H9 (cell line): ENCODE measurements around the gene SPAG6. TPM values are rescaled to one million over a fixed set of nuclear protein-coding genes. Genes with fewer than 3 reads are reported as not detected.

Source experiments
- DNase-seq: peaks from one replicate; pipeline ENCODE4 v3.0.0-alpha.2; 2017
- H2AFZ ChIP-seq: one replicate; pipeline ENCODE4 v1.6.1; 2013; ENCODE audit warnings: mild to moderate bottlenecking, low read length, control low read depth, moderate library complexity
- H2AK5ac ChIP-seq: 2 replicates; pipeline ENCODE4 v1.6.1; 2013; ENCODE audit warnings: low read length, control low read depth, mixed read lengths; ENCODE audit not compliant: insufficient read length
- H2BK120ac ChIP-seq: one replicate; pipeline ENCODE4 v1.6.1; 2013; ENCODE audit warnings: low read depth, mild to moderate bottlenecking, low read length, control low read depth, inconsistent platforms; ENCODE audit not compliant: poor library complexity, severe bottlenecking
- H2BK12ac ChIP-seq: 2 replicates; pipeline ENCODE4 v1.6.1; 2013; ENCODE audit warnings: low read length, control low read depth, mixed read lengths, low read depth; ENCODE audit not compliant: insufficient read length
- H2BK15ac ChIP-seq: 2 replicates; pipeline ENCODE4 v1.6.1; 2013; ENCODE audit warnings: low read depth, low read length, control low read depth
- H2BK20ac ChIP-seq: one replicate; pipeline ENCODE4 v1.6.1; 2013; ENCODE audit warnings: low read depth, mild to moderate bottlenecking, low read length, control low read depth, inconsistent platforms; ENCODE audit not compliant: poor library complexity, severe bottlenecking
- H2BK5ac ChIP-seq: 2 replicates; pipeline ENCODE4 v1.6.1; 2013; ENCODE audit warnings: low read length, control low read depth, mixed read lengths; ENCODE audit not compliant: insufficient read length
- H3K14ac ChIP-seq: 2 replicates; pipeline ENCODE4 v1.6.1; 2013; ENCODE audit warnings: low read length, control low read depth; ENCODE audit not compliant: insufficient read depth
- H3K18ac ChIP-seq: 2 replicates; pipeline ENCODE4 v1.6.1; 2013; ENCODE audit warnings: low read depth, mild to moderate bottlenecking, mixed read lengths, low read length, control low read depth; ENCODE audit not compliant: insufficient read length
- H3K23ac ChIP-seq: 2 replicates; pipeline ENCODE4 v1.6.1; 2013; ENCODE audit warnings: low read length, control low read depth, mixed read lengths, low read depth; ENCODE audit not compliant: insufficient read length
- H3K23me2 ChIP-seq: 2 replicates; pipeline ENCODE4 v1.6.1; 2013; ENCODE audit warnings: low read depth, mild to moderate bottlenecking, mixed read lengths, low read length, control low read depth; ENCODE audit not compliant: insufficient read length, poor library complexity, severe bottlenecking
- H3K27ac ChIP-seq: 2 replicates; pipeline ENCODE4 v1.5.1; 2013; ENCODE audit warnings: low read length, control low read depth, mixed read lengths, low read depth; ENCODE audit not compliant: insufficient read length
- H3K27me3 ChIP-seq: 2 replicates; pipeline ENCODE4 v1.6.1; 2013; ENCODE audit warnings: low read length, control low read depth, inconsistent platforms; ENCODE audit not compliant: insufficient read depth
- H3K4ac ChIP-seq: 2 replicates; pipeline ENCODE4 v1.6.1; 2013; ENCODE audit warnings: low read depth, mild to moderate bottlenecking, control low read depth, inconsistent platforms, low read length, moderate library complexity
- H3K4me1 ChIP-seq: 2 replicates; pipeline ENCODE4 v1.6.1; 2013; ENCODE audit warnings: low read length, control low read depth, inconsistent platforms; ENCODE audit not compliant: insufficient read depth
- H3K4me2 ChIP-seq: 2 replicates; pipeline ENCODE4 v1.6.1; 2013; ENCODE audit warnings: low read length, control low read depth, mixed read lengths; ENCODE audit not compliant: insufficient read length, insufficient read depth
- H3K56ac ChIP-seq: 2 replicates; pipeline ENCODE4 v1.6.1; 2013; ENCODE audit warnings: low read depth, mild to moderate bottlenecking, mixed read lengths, low read length, control low read depth; ENCODE audit not compliant: insufficient read length
- H3K79me1 ChIP-seq: 2 replicates; pipeline ENCODE4 v1.6.1; 2013; ENCODE audit warnings: low read depth, mild to moderate bottlenecking, moderate library complexity, low read length, control low read depth, inconsistent platforms; ENCODE audit not compliant: insufficient read depth, poor library complexity, severe bottlenecking
- H3K79me2 ChIP-seq: 2 replicates; pipeline ENCODE4 v1.6.1; 2013; ENCODE audit warnings: low read length, control low read depth, inconsistent platforms; ENCODE audit not compliant: insufficient read depth
- H3K9ac ChIP-seq: 2 replicates; pipeline ENCODE4 v1.6.1; 2013; ENCODE audit warnings: low read length, control low read depth, mixed read lengths; ENCODE audit not compliant: insufficient read length; ENCODE audit errors: extremely low read depth
- H3K9me3 ChIP-seq: one replicate; pipeline ENCODE4 v1.6.1; 2013; ENCODE audit warnings: low read depth, low read length, inconsistent platforms; ENCODE audit not compliant: control insufficient read depth
- H3T11ph ChIP-seq: one replicate; pipeline ENCODE4 v1.6.1; 2013; ENCODE audit warnings: mild to moderate bottlenecking, low read length, control low read depth, inconsistent platforms
- H4K20me1 ChIP-seq: one replicate; pipeline ENCODE4 v1.6.1; 2013; ENCODE audit not compliant: control insufficient read depth, insufficient read length, insufficient read depth
- H4K5ac ChIP-seq: 2 replicates; pipeline ENCODE4 v1.6.1; 2013; ENCODE audit warnings: low read depth, mild to moderate bottlenecking, mixed read lengths, low read length, control low read depth; ENCODE audit not compliant: insufficient read length
- H4K8ac ChIP-seq: replicated peaks from 2 replicates; pipeline ENCODE4 v1.6.1; 2013; ENCODE audit warnings: low read length, control low read depth, mixed read lengths, low read depth; ENCODE audit not compliant: insufficient read length
- H4K91ac ChIP-seq: 2 replicates; pipeline ENCODE4 v1.6.1; 2013; ENCODE audit warnings: low read depth, mild to moderate bottlenecking, moderate library complexity, mixed read lengths, low read length, control low read depth; ENCODE audit not compliant: insufficient read length
- H3K27ac Mint-ChIP-seq, 3 experiments: 2 replicates in 2 of 3; 3 replicates in 1 of 3; pipeline ENCODE4 v1.8.0; 2020 to 2021; ENCODE audit warnings: mixed read lengths in 3 of 3, mild to moderate bottlenecking in 1 of 3, moderate library complexity in 1 of 3
- H3K27me3 Mint-ChIP-seq: 2 replicates; pipeline ENCODE4 v1.8.0; 2021; ENCODE audit warnings: low read depth, mild to moderate bottlenecking, moderate library complexity, mixed read lengths
- H3K36me3 Mint-ChIP-seq, 3 experiments: 2 replicates in 2 of 3; 3 replicates in 1 of 3; pipeline ENCODE4 v1.8.0; 2020 to 2021; ENCODE audit warnings: low read depth in 3 of 3, mixed read lengths in 3 of 3; ENCODE audit not compliant: insufficient read depth in 1 of 3
- H3K4me1 Mint-ChIP-seq, 2 experiments: 2 replicates each; pipeline ENCODE4 v1.8.0; 2020; ENCODE audit warnings: mixed read lengths in 2 of 2
- H3K4me3 Mint-ChIP-seq, 2 experiments: 2 replicates in 1 of 2; 3 replicates in 1 of 2; pipeline ENCODE4 v1.8.0; 2020 to 2021; ENCODE audit warnings: mild to moderate bottlenecking in 2 of 2, mixed read lengths in 2 of 2, moderate library complexity in 1 of 2
- H3K9me3 Mint-ChIP-seq, 2 experiments: 2 replicates in 1 of 2; 3 replicates in 1 of 2; pipeline ENCODE4 v1.8.0; 2020; ENCODE audit warnings: mild to moderate bottlenecking in 2 of 2, mixed read lengths in 2 of 2, moderate library complexity in 1 of 2
- CTCF ChIP-seq: fragments of 200-600 bp; sonication (generic); conservative IDR thresholded peaks from 3 replicates; pipeline ENCODE4 v1.8.0; 2021; ENCODE audit warnings: antibody characterized with exemption, mild to moderate bottlenecking
- WGBS: extraction: QIAGEN DNeasy Blood & Tissue Kit; methylation state at CpG from one replicate; pipeline ENCODE4 v1.1.7; 2013; ENCODE audit warnings: missing lambda C conversion rate, low lambda C conversion rate, mixed read lengths; ENCODE audit not compliant: insufficient read length; ENCODE audit errors: extremely low coverage; 5-methylcytosine and 5-hydroxymethylcytosine counted together
- total RNA-seq: library from RNA; stranded (reverse); gene quantifications from 2 replicates; pipeline ENCODE4 v1.2.1, GENCODE V29; 2021

SPAG6 gene
- total RNA-seq, 1 experiment from 2014 or later, result 0.24 TPM

GRCh38 chr10:22372917-22373316 lies 27.6 kb downstream of the SPAG6 start:
- no peaks in the 10 kb centered on the region for H3K4me1 Mint-ChIP-seq
- H2BK12ac ChIP-seq, result no peak overlapping the region
- no peaks in the 10 kb centered on the region for H3K27me3 ChIP-seq
- no peaks in the 10 kb centered on the region for H3K4me1 ChIP-seq
- no peaks in the 10 kb centered on the region for H3K79me2 ChIP-seq
- H3K23me2 ChIP-seq, result no peaks in the 10 kb centered on the region
- TF ChIP-seq CTCF, result no peak
- H2BK15ac ChIP-seq, result no peak overlapping the region
- no peak overlapping the region for H3K27ac ChIP-seq
- no peaks in the 10 kb centered on the region for H3K9me3 Mint-ChIP-seq
- H3K36me3 Mint-ChIP-seq, result no peaks in the 10 kb centered on the region
- H3K9ac ChIP-seq, result no peak overlapping the region
- no peak for DNase-seq
- no peak overlapping the region for H4K5ac ChIP-seq
- H3K9me3 ChIP-seq, result no peaks in the 10 kb centered on the region
- no peak overlapping the region for H3K4ac ChIP-seq
- H3K14ac ChIP-seq, result no peak overlapping the region
- H2AFZ ChIP-seq, result no peak overlapping the region
- H3K4me2 ChIP-seq, result no peak overlapping the region
- no peak overlapping the region for H3T11ph ChIP-seq
- no peak overlapping the region for H3K4me3 Mint-ChIP-seq
- no peaks in the 10 kb centered on the region for H4K20me1 ChIP-seq
- no peak overlapping the region for H2BK20ac ChIP-seq
- H3K56ac ChIP-seq, result no peak overlapping the region
- no peak overlapping the region for H2BK120ac ChIP-seq
- no peak overlapping the region for H4K91ac ChIP-seq
- H3K27me3 Mint-ChIP-seq, result no peaks in the 10 kb centered on the region
- H3K23ac ChIP-seq, result no peak overlapping the region
- no peaks in the 10 kb centered on the region for H3K79me1 ChIP-seq
- no CpG with 5 or more reads among the region's 9 CpGs for WGBS
- no peak overlapping the region for H4K8ac ChIP-seq
- H3K18ac ChIP-seq, result no peak overlapping the region
- no peak overlapping the region for H2BK5ac ChIP-seq
- peak overlapping the region in 1 of 3 experiments; percentile 32; a peak in 1 of 7 replicates for H3K27ac Mint-ChIP-seq
- H2AK5ac ChIP-seq, result no peak overlapping the region
